IPS DF 4.7 (cell line): ENCODE measurements around the gene TSHZ2.
"Not testable (repeated sequence)": the region's sequence is repeated elsewhere in the genome, so short reads cannot be mapped to it uniquely, and the experiment has no call there.

Experiments used
- DNase-seq: peaks from one replicate; pipeline ENCODE4 v3.0.0-alpha.2; 2013; ENCODE audit warnings: low spot score; ENCODE audit errors: extremely low read depth

Gene TSHZ2

DNA sequence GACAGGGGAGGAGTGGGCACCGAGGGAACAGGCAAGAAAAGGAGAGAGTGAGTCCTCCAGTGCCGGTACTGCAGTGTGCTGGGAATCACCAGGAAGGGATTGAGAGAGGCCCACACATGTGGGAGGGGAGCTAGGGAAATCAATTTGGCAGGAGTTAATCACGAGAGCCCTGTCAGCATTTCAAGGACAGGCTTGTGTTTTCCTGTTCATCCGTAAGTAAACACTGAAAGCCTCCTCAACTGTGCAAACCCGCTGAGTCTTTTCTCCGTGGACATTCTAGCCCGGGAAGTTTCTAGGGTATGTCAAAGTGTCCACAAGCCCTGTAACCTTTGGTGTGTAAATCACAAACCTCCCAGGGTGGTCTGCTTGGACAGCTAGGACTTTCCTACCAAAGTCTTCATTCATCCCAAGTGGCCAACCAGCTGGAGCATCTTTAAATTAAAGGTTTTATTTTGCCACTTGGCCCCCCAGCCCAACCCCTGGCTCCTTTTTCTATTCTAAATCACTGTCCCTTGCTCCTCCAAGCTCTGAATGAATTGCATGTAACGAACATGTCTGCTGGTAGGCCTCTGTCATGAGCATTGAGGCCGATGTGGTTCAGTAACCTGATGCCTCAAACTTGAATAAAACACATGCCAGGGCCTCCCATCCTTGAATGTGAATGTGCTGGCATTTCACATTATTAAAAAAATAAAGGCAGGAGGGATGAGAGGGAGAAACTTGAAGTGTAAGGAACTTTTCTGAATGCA lies 472.4 kb downstream of the TSHZ2 start:
- DNase-seq, result no peak

DNA sequence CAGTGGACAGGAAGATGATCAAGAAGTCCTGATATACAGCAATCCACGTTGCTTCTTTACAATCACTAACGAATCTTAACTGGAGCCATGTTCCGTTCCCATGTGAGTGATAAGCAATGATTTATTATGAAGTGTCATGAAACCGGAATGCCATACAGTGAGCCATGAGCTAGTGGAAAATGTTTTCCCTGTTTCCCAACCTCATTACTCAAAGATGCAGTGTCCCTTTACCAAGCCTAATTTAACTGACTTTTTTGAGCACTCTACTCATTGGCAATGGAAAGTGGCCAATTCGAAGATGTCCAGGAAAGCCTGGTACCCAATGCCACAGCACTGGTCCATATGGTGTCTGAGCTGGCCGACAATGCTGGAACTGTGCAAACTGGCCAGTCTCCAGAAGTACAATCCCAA lies 473.2 kb downstream of the TSHZ2 start:
- DNase-seq, result no peak

DNA sequence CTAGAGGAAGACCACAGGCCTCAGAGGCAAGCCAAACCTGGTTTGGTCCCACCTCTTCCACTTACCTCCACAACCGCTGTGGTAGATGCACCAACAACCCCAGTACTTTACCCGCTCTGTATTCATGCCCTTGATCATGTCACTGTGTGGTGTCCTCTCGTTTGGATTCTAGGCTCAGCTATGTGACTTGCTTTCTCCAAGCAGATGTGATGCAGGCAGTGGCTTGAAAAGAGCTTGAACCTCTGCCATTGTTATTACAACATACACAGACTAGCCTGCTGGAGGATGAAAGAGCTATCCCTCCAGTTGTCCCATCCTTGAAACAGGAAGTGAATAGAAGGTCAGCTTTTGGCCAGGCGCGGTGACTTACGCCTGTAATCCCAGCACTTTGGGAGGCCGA lies 473.8 kb downstream of the TSHZ2 start:
- DNase-seq, result no peak

DNA sequence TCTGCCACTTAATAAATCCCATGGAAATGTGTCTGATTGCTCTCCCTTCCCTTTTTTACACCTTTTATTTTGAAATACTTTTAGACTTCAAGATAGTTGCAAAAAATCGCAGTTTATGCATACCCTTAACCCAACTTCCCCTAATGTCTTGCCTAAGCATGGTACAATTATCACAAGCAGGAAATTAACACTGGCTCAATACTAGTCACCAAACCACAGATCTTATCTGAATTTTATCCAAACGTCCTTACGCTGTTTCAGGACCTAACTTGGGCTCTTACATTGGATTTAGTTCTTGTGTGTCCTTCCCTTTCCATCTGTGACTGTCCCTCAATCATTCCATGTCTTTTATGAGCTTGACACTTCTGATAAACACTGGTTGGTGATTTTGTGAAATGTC lies 475.2 kb downstream of the TSHZ2 start:
- no peak for DNase-seq

DNA sequence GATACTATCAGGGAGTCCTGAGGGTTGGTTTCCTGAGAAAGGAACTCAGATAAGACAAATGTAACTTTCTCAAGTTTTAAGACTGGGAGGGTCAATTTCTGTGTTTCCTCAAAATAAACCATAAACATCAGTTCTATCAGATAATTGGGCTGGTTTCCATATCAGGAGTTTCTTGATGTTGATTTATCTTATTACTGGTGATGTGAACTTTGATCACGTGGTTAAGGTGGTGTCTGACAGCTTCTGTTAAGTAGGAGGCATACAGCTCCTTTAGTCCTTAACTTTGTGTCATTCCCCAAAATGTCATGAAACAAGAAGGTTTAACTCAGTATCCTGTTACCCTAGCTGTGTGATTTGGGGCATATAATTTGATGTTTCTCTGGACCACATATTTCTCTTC lies 476.3 kb downstream of the TSHZ2 start:
- no peak for DNase-seq

DNA sequence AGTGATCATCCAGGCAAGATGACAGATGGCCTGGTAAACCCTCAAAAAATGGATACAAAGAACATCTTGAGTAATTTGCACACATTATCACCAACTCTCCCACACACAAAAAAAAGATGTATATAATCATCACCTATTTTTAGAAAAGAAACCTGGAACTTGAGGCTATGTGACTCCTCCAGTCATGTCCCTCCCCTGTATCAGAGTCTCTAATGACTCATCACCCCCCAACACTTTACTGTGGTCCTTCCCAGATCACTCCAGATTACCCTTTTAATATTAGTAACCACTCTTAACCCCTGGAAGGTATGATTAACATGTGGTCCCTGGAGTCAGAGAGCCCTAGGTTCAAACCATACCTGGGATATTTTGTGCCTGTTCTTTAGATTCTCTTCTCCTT lies 476.7 kb downstream of the TSHZ2 start:
- DNase-seq, result no peak

DNA sequence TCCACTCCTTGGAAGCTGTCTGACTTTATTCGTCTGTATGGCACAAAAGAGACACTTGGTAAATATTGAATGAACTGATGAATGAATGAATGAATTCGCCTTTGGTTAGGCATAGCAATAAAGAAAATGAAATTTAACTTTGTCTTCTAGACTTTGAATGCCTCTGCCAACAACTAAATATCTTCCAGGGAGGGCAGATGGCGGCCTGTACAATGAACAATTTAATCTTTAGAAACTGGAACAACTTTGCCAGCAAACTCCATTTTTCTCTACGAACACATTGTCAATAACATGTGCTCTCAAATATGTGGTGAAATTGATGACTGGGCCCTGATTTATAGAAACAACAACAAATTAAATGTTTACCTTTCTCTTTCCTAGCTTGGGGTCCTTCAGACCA lies 480.9 kb downstream of the TSHZ2 start:
- no peak for DNase-seq

DNA sequence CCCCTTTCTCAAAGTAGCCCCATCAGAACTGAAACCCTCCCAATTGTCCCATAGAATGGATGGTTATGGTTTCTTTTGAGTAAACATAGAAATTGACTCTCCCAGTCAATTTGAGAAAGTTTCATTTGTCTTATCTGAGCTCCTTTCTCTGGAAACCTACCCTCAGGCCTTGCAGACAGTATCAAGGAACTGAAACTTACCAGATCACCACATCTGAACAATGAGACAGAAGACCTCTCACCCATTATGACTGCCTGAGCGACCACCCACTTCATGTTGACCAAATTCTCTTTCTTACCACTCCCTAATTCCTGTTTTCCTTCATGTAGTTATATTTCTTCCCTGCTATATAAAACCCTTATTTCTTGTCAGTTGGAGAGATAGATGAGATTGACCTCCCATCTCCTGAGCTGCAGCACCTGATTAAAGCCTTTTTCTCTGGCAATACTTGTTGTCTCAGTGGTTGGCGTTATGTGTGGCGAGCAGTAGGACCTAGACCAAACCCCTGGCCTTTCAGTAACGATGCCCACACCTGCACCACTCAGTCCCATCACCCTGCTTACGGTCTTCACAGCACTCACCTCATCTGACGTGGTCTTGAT lies 482.6 kb downstream of the TSHZ2 start:
- no peak for DNase-seq

DNA sequence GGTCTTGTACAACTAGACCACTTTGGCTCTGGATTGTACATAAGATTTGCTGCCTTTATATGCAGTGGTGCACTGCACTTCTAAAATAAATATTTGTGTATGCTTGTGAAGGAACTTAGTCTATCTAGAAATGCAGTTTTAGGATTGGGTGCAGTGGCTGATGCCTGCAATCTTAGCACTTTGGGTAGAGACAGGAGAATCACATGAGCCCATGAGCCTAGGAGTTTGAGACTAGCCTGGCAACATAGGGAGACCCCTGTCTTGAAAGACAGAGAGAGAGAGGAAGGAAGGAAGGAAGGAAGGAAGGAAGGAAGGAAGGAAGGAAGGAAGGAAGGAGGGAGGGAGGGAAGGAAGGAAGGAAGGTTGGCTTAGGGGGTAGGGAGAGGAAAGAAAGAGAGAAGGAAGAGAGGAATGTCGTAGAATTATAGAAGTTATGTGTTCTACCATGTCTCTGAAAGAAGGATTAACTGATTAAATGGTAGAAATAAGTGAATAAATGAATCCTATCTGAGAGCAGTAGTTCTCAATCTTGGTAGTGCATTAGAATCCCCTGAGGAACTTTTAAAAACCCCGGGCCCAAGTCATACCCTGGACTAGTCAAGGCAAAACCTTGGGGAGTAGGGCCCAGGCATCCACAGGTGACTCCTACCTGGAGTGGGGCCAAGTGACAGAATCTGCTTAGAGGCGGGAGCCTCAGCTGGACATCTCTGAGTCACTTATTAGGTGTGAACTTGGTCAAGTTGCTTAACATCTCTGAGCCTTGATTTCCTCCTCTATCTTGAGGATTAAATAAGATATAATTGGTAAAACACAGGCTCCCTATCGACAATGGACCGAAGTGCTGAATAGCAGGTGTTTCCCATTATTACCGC lies 491.2 kb downstream of the TSHZ2 start:
- no peak for DNase-seq

DNA sequence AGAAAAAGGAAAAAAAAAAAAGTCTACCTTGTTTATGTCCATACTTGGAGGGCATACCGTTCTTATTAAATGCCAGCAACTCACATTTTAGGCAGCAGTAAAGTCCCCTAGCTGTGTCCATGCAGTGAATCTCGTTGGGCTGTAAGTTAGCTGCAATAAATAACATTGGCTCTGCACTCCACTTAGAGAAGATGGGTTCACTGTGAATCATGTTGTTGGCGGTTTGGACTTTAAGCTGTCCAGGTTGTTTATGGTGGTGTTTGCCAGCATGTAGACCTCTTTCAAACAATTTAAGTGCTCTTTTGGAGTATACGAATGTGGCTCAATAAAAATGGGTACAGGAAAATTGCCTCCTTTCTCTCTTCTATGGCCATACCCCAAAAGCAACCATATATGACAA lies 494.1 kb downstream of the TSHZ2 start:
- DNase-seq, result no peak

DNA sequence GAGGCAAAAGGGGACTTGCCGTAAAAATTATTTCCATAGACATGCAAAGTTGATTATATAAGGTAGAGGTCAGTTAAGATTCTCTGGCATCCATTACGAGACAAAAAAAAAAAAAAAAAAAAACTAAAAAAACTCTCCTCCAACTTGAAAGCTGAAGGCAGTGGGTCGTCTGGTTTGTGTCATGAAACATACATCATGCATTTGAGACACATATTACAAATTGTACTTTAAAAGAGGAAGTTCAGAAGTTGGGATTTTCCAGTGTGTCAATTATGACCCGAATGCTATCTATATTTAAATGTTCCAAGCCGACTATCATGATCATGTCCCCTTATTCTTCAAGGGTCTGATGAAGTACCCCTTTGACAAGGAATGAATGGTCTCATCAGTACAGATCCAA lies 496.4 kb downstream of the TSHZ2 start:
- DNase-seq, result no peak

DNA sequence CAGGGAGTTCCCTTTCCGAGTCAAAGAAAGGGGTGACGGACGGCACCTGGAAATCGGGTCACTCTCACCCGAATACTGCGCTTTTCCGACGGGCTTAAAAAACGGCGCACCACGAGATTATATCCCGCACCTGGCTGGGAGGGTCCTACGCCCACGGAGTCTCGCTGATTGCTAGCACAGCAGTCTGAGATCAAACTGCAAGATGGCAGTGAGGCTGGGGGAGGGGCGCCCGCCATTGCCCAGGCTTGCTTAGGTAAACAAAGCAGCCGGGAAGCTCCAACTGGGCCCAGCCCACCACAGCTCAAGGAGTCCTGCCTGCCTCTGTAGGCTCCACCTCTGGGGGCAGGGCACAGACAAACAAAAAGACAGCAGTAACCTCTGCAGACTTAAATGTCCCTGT lies 500.7 kb downstream of the TSHZ2 start:
- DNase-seq, result not testable (repeated sequence)

DNA sequence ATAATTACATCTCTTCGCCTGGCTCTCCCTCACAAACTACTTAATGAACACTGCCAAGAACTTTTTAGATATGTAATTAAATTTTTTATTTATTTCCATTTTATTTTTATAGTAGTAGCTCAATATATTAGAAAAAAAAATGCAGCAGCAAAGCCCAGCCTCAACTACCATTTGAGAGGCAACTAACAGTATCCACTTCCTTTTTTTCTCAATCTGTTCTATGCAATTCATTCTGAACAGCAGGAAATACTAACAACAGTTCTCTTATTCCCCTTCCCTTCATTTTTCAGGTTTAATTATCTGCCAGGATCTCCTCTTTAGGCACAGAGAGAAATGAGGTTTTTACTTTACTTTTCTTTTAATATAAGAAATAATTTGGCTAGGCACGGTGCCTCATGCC lies 508.8 kb downstream of the TSHZ2 start:
- no peak for DNase-seq

DNA sequence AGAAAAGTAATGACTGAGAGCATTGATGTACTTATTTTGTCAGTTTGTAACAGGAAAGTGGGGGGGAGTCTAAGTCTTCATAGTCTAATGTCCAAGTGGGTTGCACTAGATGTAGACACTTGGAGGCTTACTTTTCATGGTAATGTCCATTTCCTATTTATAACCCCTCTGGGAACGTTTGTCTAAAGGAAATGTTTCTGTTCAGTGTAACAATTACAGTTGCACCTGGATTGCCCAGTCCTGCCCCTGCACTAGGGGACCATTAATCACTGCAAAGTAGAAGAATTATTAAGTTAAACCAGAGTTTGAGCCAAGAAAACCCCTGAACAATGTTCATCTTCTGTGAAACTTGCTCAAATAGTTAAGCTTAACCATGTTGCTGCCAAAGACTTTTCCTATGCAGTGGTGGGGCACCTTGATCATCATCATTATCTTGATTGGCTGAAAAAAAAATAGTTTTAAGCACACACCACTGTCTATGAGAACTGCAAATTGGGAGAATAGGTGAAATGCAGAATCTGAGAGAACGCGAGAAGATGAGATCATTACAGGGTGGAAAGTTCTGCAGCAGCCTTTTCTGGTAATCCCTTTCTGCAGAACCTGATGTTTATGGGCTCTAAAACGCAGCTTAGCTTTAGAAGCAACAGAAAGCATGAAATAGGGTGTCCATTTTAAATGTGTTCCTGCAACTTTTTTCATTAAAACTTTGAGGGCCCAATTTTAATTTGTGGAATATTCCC lies 515.5 kb downstream of the TSHZ2 start:
- no peak for DNase-seq

DNA sequence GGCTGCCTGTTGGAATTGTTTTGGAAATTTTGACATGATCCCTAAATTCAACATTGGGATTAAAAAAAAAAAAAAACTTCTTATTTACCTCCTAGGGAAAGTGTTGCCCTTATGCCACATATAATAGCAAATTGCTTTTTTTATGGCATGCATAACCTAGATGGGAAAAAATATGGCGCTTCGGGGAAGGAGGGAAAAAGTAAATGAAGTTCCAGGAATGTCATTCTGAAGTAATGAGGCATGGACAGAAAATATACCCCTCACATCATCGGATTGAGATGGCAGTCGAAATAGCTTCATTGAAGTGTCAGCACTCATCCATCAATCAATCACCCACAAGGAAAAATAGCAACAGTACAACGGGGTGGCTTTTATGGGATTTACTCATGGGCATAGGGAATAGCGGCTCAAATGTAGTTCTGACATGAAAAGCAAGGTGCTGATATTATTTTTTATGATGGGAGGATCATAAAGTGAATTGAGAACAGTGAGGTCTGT lies 516.7 kb downstream of the TSHZ2 start:
- DNase-seq, result no peak

DNA sequence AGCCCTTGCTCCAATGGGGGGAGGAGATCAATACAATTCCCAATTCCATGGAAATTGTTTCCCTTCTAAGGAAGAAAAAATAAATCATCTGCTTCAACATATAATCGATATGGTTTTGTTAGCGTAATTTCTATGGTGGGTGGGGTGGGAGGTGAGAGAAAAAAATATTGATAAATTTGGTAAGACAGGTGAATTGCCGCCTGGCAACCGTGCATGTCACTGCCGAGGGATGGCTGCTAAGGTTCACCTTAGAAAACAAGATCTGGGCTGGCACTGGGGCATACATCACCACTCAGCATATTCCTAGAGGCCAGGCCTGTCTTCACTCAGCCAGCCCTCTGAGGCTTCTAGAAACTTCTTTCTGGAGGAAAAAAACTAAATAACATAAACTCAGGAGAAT lies 517.4 kb downstream of the TSHZ2 start:
- no peak for DNase-seq

DNA sequence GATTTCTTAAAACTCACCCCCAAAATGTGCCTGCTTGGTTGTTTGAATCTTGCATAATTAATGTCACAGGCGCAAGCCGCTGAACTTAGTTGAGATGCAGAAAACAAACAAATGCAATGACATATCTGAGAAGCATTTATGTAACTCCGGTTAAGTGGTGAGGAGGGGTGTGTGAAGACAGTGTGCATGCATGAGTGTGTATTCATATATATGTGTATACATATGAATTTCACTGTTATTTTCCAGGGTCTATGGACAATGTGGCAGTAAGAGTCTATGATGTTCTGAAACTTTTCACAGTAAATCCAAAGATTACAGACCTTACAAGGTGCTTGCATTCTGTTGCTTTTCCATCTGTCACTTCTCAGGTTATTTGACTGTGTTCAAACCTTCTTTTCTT lies 518.5 kb downstream of the TSHZ2 start:
- DNase-seq, result no peak

DNA sequence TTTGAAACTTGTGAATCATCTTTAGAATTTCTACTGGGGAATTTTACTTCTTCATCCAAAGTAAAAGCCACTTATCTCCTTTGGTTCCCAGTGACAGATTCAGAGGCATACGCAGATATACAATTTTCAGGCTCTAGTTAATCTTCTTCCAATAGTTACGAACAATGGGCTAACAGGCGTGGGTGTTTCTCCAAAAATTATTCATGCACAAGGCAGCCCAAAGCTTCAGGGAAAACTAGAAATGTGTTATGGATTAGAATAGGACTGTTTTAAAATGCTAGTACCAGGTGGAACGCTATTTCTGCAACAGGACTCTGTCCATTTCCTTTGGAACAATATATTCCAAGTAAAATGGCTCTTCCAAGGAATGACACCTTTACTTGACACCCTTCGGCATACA lies 519.3 kb downstream of the TSHZ2 start:
- DNase-seq, result no peak

DNA sequence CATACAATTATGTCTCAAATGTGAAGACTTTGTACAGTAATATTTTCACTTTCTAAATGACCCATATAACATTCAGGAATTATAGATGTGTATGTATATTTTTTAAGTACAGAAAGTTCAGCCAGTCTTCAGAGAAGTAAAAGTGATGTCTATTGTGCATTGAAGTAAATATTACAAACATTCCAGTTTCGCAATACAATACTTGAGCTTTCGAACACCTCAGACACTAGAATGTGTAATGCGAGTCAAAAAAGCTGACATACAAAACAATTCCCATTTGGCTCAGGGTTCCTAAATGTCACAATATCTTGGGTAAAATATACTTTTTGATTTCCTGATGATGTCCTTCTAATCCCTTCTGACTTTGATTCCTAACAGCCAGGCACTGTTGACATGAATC lies 520.1 kb downstream of the TSHZ2 start:
- DNase-seq, result no peak

DNA sequence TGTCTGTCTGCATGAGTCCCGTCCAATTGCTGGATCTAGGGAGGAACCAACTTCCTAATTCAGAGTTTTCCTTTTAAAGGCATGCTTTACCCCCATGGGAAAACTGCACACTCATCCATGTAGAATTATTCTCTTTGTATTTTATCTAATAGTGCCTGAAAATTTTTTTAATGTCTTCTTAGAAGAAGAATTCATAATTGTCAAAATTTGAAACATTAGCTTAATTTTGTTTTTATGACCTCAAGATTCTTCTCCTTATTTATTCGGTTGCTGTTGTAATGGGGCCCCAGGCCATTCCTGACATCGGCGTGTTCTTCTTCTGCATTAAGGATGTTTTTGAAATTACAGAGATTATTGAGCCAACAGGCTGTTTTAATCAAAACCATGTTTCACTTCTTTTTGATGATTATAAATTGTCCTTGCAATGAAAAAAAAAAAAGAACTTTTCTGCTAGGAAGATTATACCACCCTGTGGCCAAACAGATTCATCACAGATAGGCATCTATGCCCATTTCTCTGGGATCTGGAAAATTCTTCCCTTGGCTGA lies 521.2 kb downstream of the TSHZ2 start:
- no peak for DNase-seq

DNA sequence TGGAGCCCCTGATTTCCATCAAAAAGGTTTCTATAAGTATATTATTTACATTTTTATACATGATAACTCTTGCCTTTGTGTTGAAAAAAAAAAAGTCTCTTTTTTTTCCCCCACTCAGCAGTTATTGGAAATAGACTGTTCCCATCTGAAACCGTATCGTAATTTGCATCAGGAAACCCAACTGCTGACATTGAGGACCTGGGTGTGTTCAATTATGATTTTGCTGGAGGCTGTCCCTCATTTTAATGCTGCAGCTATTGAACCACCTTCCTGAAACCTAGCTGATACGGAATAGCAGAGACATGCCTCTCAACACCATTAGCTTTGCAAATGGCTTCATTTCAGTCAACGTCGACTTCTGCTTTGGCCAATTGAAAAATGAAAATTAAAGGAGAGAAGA lies 522.6 kb downstream of the TSHZ2 start:
- DNase-seq, result no peak
